Measurements from ENCODE around the gene FGF14.

DNA sequence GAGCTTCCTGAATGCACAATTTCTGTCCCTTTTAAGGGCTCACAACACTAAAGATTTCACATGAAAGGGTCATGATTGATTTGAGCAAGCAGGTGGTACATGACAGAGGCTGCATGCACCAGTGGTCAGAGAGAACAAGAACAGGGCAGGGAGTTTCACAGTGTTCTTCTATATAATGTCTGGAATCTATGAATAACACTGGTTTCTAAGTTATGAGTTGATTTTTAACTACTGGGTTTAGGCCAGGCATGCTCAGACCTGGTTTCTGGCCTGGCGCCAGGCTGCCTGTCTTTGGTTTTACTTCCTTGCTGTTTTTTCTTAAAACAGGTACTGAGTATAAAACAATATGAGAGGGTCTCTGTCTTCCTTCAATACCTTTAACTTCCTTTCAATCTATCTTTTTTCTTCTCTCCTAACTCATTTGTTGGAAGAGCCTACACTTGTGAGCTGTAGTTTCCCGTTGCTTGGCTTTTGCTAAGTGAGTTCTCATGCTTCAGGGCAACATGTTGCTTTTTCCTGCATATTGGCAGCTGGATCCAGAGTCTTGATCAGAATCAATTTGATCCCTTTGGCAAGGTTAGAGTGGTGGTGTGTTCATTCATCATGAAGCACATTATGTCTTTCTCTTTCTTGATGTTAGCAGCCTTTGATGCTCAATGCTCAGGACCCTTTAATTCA lies 38.5 kb upstream of the FGF14 start:
- TF ChIP-seq, protein P1, sequence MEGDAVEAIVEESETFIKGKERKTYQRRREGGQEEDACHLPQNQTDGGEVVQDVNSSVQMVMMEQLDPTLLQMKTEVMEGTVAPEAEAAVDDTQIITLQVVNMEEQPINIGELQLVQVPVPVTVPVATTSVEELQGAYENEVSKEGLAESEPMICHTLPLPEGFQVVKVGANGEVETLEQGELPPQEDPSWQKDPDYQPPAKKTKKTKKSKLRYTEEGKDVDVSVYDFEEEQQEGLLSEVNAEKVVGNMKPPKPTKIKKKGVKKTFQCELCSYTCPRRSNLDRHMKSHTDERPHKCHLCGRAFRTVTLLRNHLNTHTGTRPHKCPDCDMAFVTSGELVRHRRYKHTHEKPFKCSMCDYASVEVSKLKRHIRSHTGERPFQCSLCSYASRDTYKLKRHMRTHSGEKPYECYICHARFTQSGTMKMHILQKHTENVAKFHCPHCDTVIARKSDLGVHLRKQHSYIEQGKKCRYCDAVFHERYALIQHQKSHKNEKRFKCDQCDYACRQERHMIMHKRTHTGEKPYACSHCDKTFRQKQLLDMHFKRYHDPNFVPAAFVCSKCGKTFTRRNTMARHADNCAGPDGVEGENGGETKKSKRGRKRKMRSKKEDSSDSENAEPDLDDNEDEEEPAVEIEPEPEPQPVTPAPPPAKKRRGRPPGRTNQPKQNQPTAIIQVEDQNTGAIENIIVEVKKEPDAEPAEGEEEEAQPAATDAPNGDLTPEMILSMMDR (IDR thresholded peaks at IDR 0.05; ENCODE audit: extremely low read depth in 1 of 2, insufficient read depth in 1 of 2, low read depth in 1 of 2, low read length in 2 of 2) = no peak
- TF ChIP-seq POLR2A (IDR thresholded peaks at IDR 0.05; ENCODE audit: low read depth, low read length) (no peak), GATA2 (IDR thresholded peaks at IDR 0.05; ENCODE audit: insufficient read depth, insufficient read length, low read depth, low read length) (no peak)
